CD8-positive, alpha-beta memory T cell (primary cell): ENCODE measurements around the gene FRMD4B. TPM values are rescaled to one million over a fixed set of nuclear protein-coding genes. Genes with fewer than 3 reads are reported as not detected.

Source experiments
- CTCF ChIA-PET: fragments of 350-600 bp; sonication (Branson Sonifier 250); formaldehyde crosslinking; loops from one replicate; lab custom pipeline; 2021; ENCODE audit warnings: antibody characterized with exemption; lab: Charles Lee
- POLR2A ChIA-PET: fragments of 350-600 bp; sonication (Branson Sonifier 250); formaldehyde crosslinking; loops from one replicate; lab custom pipeline; 2021; ENCODE audit warnings: antibody characterized with exemption; lab: Charles Lee
- DNase-seq, 5 donors: peaks; one replicate each; pipeline versions ENCODE4 v3.0.0 to v3.0.0-alpha.2; 2020 to 2022; ENCODE audit warnings: mixed read lengths in 1 of 5
- H3K27ac ChIP-seq: one replicate; pipeline ENCODE4 v1.7.0; 2013; ENCODE audit warnings: low read depth, mild to moderate bottlenecking, low read length, moderate library complexity
- H3K27me3 ChIP-seq: 2 replicates; pipeline ENCODE4 v1.7.0; 2013; ENCODE audit warnings: low read length, mild to moderate bottlenecking; ENCODE audit not compliant: insufficient read depth, poor library complexity, severe bottlenecking
- H3K36me3 ChIP-seq: 2 replicates; pipeline ENCODE4 v1.7.0; 2013; ENCODE audit warnings: mild to moderate bottlenecking, low read length, moderate library complexity; ENCODE audit not compliant: insufficient read depth
- H3K4me1 ChIP-seq: 2 replicates; pipeline ENCODE4 v1.7.0; 2013; ENCODE audit warnings: mild to moderate bottlenecking, low read length, moderate library complexity; ENCODE audit not compliant: insufficient read depth
- H3K4me3 ChIP-seq: 2 replicates; pipeline ENCODE4 v1.7.0; 2013; ENCODE audit warnings: mild to moderate bottlenecking, low read length
- H3K9me3 ChIP-seq: 2 replicates; pipeline ENCODE4 v1.7.0; 2013; ENCODE audit warnings: mild to moderate bottlenecking, low read length
- H3K27ac Mint-ChIP-seq, 8 donors: one replicate each; pipeline ENCODE4 v1.8.0; 2020 to 2021; ENCODE audit warnings: mixed read lengths in 8 of 8, mild to moderate bottlenecking in 6 of 8, inconsistent platforms in 3 of 8, moderate library complexity in 3 of 8
- H3K27me3 Mint-ChIP-seq, 2 donors: one replicate each; pipeline ENCODE4 v1.8.0; 2020 to 2021; ENCODE audit warnings: mixed read lengths in 2 of 2, mild to moderate bottlenecking in 1 of 2, moderate library complexity in 1 of 2
- H3K36me3 Mint-ChIP-seq, 3 donors: one replicate each; pipeline ENCODE4 v1.8.0; 2020 to 2021; ENCODE audit warnings: mixed read lengths in 3 of 3, inconsistent platforms in 1 of 3, mild to moderate bottlenecking in 1 of 3
- H3K4me1 Mint-ChIP-seq, 3 donors: one replicate each; pipeline ENCODE4 v1.8.0; 2020 to 2021; ENCODE audit warnings: mixed read lengths in 3 of 3, inconsistent platforms in 1 of 3, mild to moderate bottlenecking in 1 of 3
- H3K4me3 Mint-ChIP-seq, 7 donors: one replicate each; pipeline ENCODE4 v1.8.0; 2020 to 2021; ENCODE audit warnings: mixed read lengths in 7 of 7, mild to moderate bottlenecking in 6 of 7, moderate library complexity in 4 of 7, inconsistent platforms in 2 of 7
- H3K9me3 Mint-ChIP-seq, 5 donors: one replicate each; pipeline ENCODE4 v1.8.0; 2020 to 2022; ENCODE audit warnings: mixed read lengths in 5 of 5, mild to moderate bottlenecking in 3 of 5, moderate library complexity in 2 of 5, inconsistent platforms in 1 of 5
- polyA plus RNA-seq: library from polyadenylated mRNA; unstranded; fragments of 300-500 nt; fragmentation: Illumina TruSeq; gene quantifications from one replicate; pipeline ENCODE4 v1.2.3, GENCODE V29; 2021
- total RNA-seq, 2 experiments: library from RNA; stranded (reverse); gene quantifications; one replicate each; pipeline ENCODE4 v1.2.3, GENCODE V29; 2021

The FRMD4B gene
- total and polyA plus RNA-seq, 3 experiments from 2014 or later, result 3.0 to 41.1 (median 40.3) TPM

- Histone ChIP-seq H3K9me3 (no peaks in the 10 kb centered on the region), H3K36me3 (no peaks in the 10 kb centered on the region), H3K27ac (no peak overlapping the region), H3K27me3 (no peaks in the 10 kb centered on the region), H3K4me1 (no peaks in the 10 kb centered on the region), H3K4me3 (no peak overlapping the region)
- Mint-ChIP-seq H3K27me3 (peaks cover 0 to 2% of the 10 kb centered on the region in 2 donors), H3K27ac (no peak overlapping the region), H3K4me3 (no peak overlapping the region), H3K36me3 (no peaks in the 10 kb centered on the region), H3K9me3 (no peaks in the 10 kb centered on the region), H3K4me1 (peaks cover 7 to 11% (median 9%) of the 10 kb centered on the region in 3 donors)
- ChIA-PET CTCF (no interaction called here), POLR2A (no interaction called here)
- DNase-seq, result no peak
These were observed 133.3 kb downstream of the FRMD4B start for GRCh38 chr3:69252631-69253030.

GRCh38 chr3:69252141-69252540 is 133.7 kb downstream of the FRMD4B start:
- Histone ChIP-seq H3K27ac (no peak overlapping the region), H3K27me3 (no peaks in the 10 kb centered on the region), H3K4me3 (no peak overlapping the region), H3K36me3 (no peaks in the 10 kb centered on the region), H3K9me3 (no peaks in the 10 kb centered on the region), H3K4me1 (no peaks in the 10 kb centered on the region)
- Mint-ChIP-seq H3K27ac (no peak overlapping the region), H3K9me3 (no peaks in the 10 kb centered on the region), H3K4me3 (no peak overlapping the region), H3K4me1 (peaks cover 7 to 11% (median 9%) of the 10 kb centered on the region in 3 donors), H3K27me3 (peaks cover 0 to 2% of the 10 kb centered on the region in 2 donors), H3K36me3 (no peaks in the 10 kb centered on the region)
- POLR2A ChIA-PET, result no interaction called here
- CTCF ChIA-PET, result no interaction called here
- no peak for DNase-seq

- H3K9me3 ChIP-seq, result no peaks in the 10 kb centered on the region
- no peak overlapping the region for H3K27ac ChIP-seq
- CTCF ChIA-PET, result no interaction called here
- Mint-ChIP-seq H3K36me3 (no peaks in the 10 kb centered on the region), H3K4me3 (no peak overlapping the region), H3K27me3 (peaks cover 0 to 2% of the 10 kb centered on the region in 2 donors), H3K4me1 (peaks cover 7 to 11% (median 9%) of the 10 kb centered on the region in 3 donors), H3K9me3 (no peaks in the 10 kb centered on the region), H3K27ac (no peak overlapping the region)
- no peak overlapping the region for H3K4me3 ChIP-seq
- POLR2A ChIA-PET, result no interaction called here
- DNase-seq, result no peak
- no peaks in the 10 kb centered on the region for H3K36me3 ChIP-seq
- no peaks in the 10 kb centered on the region for H3K27me3 ChIP-seq
- no peaks in the 10 kb centered on the region for H3K4me1 ChIP-seq
These were observed 134.6 kb downstream of the FRMD4B start for GRCh38 chr3:69251078-69251805.

- no peaks in the 10 kb centered on the region for H3K27me3 ChIP-seq
- H3K4me3 ChIP-seq, result no peak overlapping the region
- no peaks in the 10 kb centered on the region for H3K36me3 ChIP-seq
- H3K27ac ChIP-seq, result no peak overlapping the region
- H3K4me1 Mint-ChIP-seq, result peaks cover 7 to 11% (median 9%) of the 10 kb centered on the region in 3 donors
- H3K27ac Mint-ChIP-seq, result peak overlapping the region; percentile 14 to 94 (median 62)
- H3K27me3 Mint-ChIP-seq, result peaks cover 0 to 2% of the 10 kb centered on the region in 2 donors
- no peaks in the 10 kb centered on the region for H3K36me3 Mint-ChIP-seq
- ChIA-PET POLR2A (no interaction called here), CTCF (interaction anchor here (1.1 to 2.3 kb wide), 2 partner anchors 13 to 88 kb away, joined by 3 to 8 read pairs; no protein-coding TSS in a partner anchor)
- H3K4me3 Mint-ChIP-seq, result peak overlapping the region; percentile 3 to 79 (median 48)
- peak in 3 of 5 donors; percentile 3 to 57 (median 36) for DNase-seq
- no peaks in the 10 kb centered on the region for H3K9me3 ChIP-seq
- no peaks in the 10 kb centered on the region for H3K9me3 Mint-ChIP-seq
- H3K4me1 ChIP-seq, result no peaks in the 10 kb centered on the region
These were observed 135.9 kb downstream of the FRMD4B start for GRCh38 chr3:69250014-69250413.

- no peak overlapping the region for H3K27ac ChIP-seq
- POLR2A ChIA-PET, result no interaction called here
These were observed 136.9 kb downstream of the FRMD4B start for GRCh38 chr3:69249001-69249400.

GRCh38 chr3:69248436-69248835 is 137.5 kb downstream of the FRMD4B start:
- peaks cover 7 to 11% (median 9%) of the 10 kb centered on the region in 3 donors for H3K4me1 Mint-ChIP-seq
- no peaks in the 10 kb centered on the region for H3K27me3 ChIP-seq
- peak overlapping the region in 3 of 8 donors; percentile 0 to 94 (median 30) for H3K27ac Mint-ChIP-seq
- ChIA-PET CTCF (interaction anchor here (2.3 kb wide), 1 partner anchor 87 kb away, joined by 8 read pairs; no protein-coding TSS in a partner anchor), POLR2A (no interaction called here)
- H3K27ac ChIP-seq, result no peak overlapping the region
- H3K4me1 ChIP-seq, result no peaks in the 10 kb centered on the region
- H3K9me3 ChIP-seq, result no peaks in the 10 kb centered on the region
- H3K27me3 Mint-ChIP-seq, result peaks cover 0 to 1% of the 10 kb centered on the region in 2 donors
- no peak overlapping the region for H3K4me3 Mint-ChIP-seq
- H3K36me3 ChIP-seq, result no peaks in the 10 kb centered on the region
- H3K9me3 Mint-ChIP-seq, result no peaks in the 10 kb centered on the region
- no peak for DNase-seq
- no peaks in the 10 kb centered on the region for H3K36me3 Mint-ChIP-seq
- H3K4me3 ChIP-seq, result no peak overlapping the region

More at GRCh38 chr3:69249001-69249400, 136.9 kb downstream of the FRMD4B start:
- CTCF ChIA-PET, result interaction anchor here (2.3 kb wide), 1 partner anchor 87 kb away, joined by 8 read pairs; no protein-coding TSS in a partner anchor
- Mint-ChIP-seq H3K4me1 (peaks cover 7 to 11% (median 9%) of the 10 kb centered on the region in 3 donors), H3K9me3 (no peaks in the 10 kb centered on the region), H3K36me3 (no peaks in the 10 kb centered on the region), H3K4me3 (peak overlapping the region in 3 of 7 donors; percentile 3 to 79 (median 48)), H3K27me3 (peaks cover 0 to 2% of the 10 kb centered on the region in 2 donors), H3K27ac (peak overlapping the region in 3 of 8 donors; percentile 8 to 88 (median 39))
- Histone ChIP-seq H3K36me3 (no peaks in the 10 kb centered on the region), H3K27me3 (no peaks in the 10 kb centered on the region), H3K9me3 (no peaks in the 10 kb centered on the region), H3K4me1 (no peaks in the 10 kb centered on the region), H3K4me3 (no peak overlapping the region)
- no peak for DNase-seq

- Mint-ChIP-seq H3K27ac (no peak overlapping the region), H3K4me3 (no peak overlapping the region), H3K9me3 (no peaks in the 10 kb centered on the region), H3K36me3 (no peaks in the 10 kb centered on the region), H3K27me3 (no peaks in the 10 kb centered on the region), H3K4me1 (peaks cover 9 to 11% (median 10%) of the 10 kb centered on the region in 3 donors)
- DNase-seq, result no peak
- H3K36me3 ChIP-seq, result no peaks in the 10 kb centered on the region
- H3K4me3 ChIP-seq, result no peak overlapping the region
- ChIA-PET POLR2A (no interaction called here), CTCF (no interaction called here)
- no peaks in the 10 kb centered on the region for H3K27me3 ChIP-seq
- no peak overlapping the region for H3K27ac ChIP-seq
- no peaks in the 10 kb centered on the region for H3K9me3 ChIP-seq
- no peaks in the 10 kb centered on the region for H3K4me1 ChIP-seq
These were observed 139.3 kb downstream of the FRMD4B start for GRCh38 chr3:69246612-69247011.

GRCh38 chr3:69244039-69244438 is 141.8 kb downstream of the FRMD4B start:
- POLR2A ChIA-PET, result no interaction called here
- no peaks in the 10 kb centered on the region for H3K36me3 Mint-ChIP-seq

More at GRCh38 chr3:69244039-69244438, 141.8 kb downstream of the FRMD4B start:
- no peak overlapping the region for H3K4me3 Mint-ChIP-seq
- Histone ChIP-seq H3K27ac (no peak overlapping the region), H3K36me3 (no peaks in the 10 kb centered on the region), H3K9me3 (no peaks in the 10 kb centered on the region), H3K4me3 (no peak overlapping the region), H3K4me1 (no peaks in the 10 kb centered on the region), H3K27me3 (no peaks in the 10 kb centered on the region)
- no peaks in the 10 kb centered on the region for H3K9me3 Mint-ChIP-seq
- H3K4me1 Mint-ChIP-seq, result peaks cover 3 to 9% (median 4%) of the 10 kb centered on the region in 3 donors
- H3K27me3 Mint-ChIP-seq, result no peaks in the 10 kb centered on the region
- no peak for DNase-seq
- CTCF ChIA-PET, result interaction anchor here (1.0 to 1.2 kb wide), 2 partner anchors 62 to 82 kb away, joined by 3 to 4 read pairs; no protein-coding TSS in a partner anchor
- H3K27ac Mint-ChIP-seq, result peak overlapping the region in 1 of 8 donors; percentile 86
